Activated CD4-positive, alpha-beta T cell treated with anti-CD3 and anti-CD28 coated beads, Interleukin-2, amount 50 U/mL, for 48 hours (primary cell): ENCODE measurements around the gene CDC42BPA.
A peak's percentile ranks its signal among the peaks of the same experiment; 100 is the strongest.
"Not testable (repeated sequence)": the region's sequence is repeated elsewhere in the genome, so short reads cannot be mapped to it uniquely, and the experiment has no call there.

Experiments used
- DNase-seq, 2 experiments: peaks; one replicate each; pipeline ENCODE4 v3.0.0-alpha.2; 2020

CDC42BPA gene

DNA sequence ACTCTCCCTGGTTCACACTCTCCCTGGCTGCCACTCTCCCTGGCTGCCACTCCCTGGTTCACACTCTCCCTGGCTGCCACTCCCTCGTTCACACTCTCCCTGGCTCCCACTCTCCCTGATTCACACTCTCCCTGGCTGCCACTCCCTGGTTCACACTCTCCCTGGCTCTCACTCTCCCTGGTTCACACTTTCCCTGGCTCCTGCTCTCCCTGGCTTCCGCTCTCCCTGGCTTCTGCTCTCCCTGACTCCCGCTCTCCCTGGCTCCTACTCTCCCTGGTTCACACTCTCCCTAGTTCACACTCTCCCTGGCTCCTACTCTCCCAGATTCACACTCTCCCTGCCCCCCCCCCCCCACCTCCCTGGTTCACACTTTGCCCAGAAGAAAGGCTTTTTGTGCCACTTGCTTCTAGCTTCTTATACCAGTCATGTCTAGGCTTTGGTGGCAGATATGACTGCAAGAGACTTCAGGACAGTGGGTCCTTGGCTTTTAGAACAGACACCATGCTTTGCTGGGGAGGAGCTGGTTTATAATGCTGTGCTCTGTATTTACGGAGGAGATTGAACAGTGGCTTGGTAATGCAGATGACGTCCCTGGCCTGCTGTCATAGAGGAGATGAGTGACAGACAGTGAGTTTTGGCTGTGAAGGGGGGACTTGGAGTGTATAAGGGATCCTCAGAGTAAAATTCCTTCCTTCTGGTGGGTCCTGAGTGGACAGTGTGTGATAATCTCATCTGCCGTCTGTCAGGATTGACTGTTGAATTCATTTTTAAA is 361.2 kb downstream of the CDC42BPA start:
- DNase-seq, result no peak

GRCh38 chr1:226955857-226956256 is 362.4 kb downstream of the CDC42BPA start:
- DNase-seq, result not testable (repeated sequence)

- no peak for DNase-seq
Observed at GRCh38 chr1:226954777-226955176, 363.5 kb downstream of the CDC42BPA start.

DNA sequence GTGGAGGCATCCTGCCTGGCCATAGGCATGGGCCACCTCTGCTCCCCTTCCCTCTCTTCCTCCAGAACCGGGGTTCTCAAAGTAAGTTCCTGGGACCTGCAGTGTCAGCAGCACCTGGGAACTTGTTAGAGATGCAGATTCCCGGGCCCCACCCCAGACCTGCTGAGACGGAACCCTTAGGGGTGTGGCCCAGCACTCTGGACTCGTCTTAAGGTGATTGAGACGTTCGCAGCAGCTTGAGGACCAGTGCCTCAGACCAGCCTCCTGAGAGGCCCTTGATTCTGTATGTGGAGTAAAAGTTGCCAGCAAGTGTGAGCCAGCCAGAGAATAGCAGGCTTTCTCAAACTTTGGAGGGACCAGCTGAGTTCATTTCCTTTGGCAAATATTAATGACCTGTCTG is 364.0 kb downstream of the CDC42BPA start:
- DNase-seq, result no peak

GRCh38 chr1:226953175-226953800 is 365.0 kb downstream of the CDC42BPA start:
- DNase-seq, result no peak

DNA sequence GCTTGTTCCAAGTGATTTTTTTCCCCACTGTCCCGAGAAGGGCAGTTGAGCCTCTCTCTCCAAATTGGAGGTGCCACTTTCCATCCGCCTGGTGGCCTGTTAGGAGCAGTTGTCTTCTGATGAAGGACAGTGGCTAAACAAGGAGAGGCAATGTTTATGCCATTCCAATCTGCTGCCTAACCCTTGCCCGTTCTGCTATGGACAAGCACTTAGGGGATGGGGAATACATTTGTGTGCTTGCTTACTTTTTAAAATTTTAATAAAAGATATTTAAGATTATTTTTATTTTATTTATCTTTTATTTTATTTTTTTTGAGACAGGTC is 366.2 kb downstream of the CDC42BPA start:
- DNase-seq, result no peak

DNA sequence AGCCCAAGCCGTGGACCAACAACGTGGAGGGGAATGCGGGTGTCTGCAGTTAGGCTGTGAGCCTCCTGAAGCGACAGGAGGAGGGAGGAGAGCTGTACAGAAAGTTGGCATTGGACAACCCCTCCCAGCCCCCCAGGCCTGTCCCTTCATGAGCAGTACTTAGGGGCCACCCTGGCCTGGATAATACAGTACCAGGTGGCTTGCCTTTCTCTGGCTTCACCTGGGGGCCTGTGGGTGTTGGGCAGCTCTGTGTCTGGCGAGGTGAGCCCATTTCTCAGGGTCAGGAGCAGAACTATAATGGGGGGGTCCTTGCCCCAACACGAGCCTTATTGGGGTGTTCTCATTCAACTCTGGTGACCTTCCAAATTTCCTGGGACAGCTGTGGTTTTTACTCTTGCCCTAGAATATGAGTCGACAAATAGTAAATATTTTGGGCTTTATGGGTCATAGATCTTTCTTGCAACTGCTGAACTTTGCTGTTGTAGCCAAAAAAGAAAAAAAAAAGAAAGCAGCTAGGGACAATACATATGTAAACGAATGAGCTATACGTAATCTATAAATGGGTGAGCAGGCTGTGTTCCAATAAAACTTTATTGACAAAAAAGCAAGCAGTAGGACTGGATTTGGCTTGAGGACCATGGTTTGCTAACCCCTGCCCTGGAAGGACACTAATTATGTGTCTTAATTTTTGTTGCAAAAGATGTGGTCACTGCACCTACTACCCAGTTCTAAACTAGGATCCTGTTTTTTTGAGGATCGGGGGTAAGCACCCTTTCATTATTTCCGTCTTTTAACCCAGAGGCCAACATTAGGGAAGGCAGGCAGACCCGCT is 366.8 kb downstream of the CDC42BPA start:
- DNase-seq, result no peak

DNA sequence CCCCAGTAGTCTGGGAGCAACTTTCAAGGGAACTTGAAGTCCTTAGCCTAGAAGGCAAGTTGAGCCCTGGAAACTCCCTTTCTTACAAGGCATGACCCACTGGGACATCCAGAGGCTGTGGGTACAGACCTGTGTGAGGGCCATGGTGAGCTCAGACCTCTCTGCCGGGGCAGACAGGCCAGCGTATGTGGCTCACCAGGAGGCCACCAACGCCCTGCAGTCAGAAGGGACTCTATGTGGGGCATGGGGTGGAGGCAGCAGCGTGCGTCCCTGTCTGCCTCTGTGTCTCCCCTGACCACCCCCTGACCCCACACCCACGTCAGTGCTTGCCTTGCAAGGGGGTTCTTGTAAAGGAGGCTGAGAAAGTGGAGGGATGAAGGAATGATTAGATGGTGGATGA is 367.4 kb downstream of the CDC42BPA start:
- no peak for DNase-seq

DNA sequence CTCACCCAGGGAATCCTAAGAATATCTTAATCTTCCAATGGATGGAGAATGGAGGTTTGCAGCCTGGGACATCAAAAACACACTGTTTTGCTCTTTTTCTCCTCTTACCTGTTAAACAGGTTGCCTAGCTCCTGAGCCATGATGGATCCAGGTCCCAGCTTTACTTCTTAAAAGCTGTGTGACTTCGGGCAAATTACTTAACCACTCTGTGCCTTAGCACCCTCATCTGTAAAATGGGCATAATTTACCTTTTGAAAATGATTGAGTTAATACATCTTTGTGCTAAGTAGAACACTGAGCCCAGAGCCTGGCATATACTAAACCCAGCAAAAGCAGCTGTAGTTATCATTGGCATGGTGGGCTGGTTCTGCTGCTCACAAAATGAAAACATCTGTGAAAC is 368.0 kb downstream of the CDC42BPA start:
- DNase-seq, result no peak

DNA sequence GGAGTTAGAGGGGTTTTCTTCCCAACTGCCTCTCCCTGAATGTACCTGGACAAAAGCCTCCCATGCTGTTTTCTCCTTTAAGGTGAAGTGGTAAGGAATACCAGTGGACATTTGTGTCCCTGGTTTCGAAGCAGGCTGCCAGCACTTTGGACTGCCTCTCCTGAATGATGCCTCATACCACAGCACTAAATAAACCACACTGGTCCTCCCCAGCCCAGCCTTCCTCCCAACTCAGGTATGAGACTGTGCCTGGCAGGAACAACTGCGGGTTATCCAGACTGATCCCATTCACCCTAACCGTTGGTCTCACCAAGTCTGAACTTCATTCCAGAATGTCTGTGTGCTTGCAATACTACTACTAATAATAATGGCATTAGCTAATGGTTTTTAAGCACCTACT is 368.9 kb downstream of the CDC42BPA start:
- no peak for DNase-seq

- DNase-seq, result no peak
Observed at GRCh38 chr1:226948996-226949395, 369.3 kb downstream of the CDC42BPA start.

- no peak for DNase-seq
Observed at GRCh38 chr1:226948480-226948879, 369.8 kb downstream of the CDC42BPA start.

- DNase-seq, result no peak
Observed at GRCh38 chr1:226948051-226948450, 370.2 kb downstream of the CDC42BPA start.

DNA sequence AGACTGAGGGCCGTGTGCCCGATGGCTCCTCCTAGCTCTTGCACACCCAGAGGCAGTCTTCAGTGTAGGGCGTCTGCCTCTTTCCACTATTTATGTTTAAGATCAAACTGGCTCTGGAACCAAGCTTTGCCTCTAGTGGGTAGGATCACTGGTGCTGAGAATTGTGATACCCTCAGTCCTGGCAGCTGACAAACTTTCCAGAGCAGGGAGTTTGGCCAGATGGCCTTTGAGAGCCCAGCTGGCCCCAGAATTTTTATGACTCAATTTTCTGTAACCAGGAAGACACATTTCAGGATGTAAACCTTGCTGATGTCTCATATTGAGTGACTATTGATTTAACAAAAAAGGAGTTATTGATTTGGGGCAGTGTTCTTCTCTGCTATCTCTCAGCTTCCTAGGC is 371.5 kb downstream of the CDC42BPA start:
- DNase-seq, result no peak

DNA sequence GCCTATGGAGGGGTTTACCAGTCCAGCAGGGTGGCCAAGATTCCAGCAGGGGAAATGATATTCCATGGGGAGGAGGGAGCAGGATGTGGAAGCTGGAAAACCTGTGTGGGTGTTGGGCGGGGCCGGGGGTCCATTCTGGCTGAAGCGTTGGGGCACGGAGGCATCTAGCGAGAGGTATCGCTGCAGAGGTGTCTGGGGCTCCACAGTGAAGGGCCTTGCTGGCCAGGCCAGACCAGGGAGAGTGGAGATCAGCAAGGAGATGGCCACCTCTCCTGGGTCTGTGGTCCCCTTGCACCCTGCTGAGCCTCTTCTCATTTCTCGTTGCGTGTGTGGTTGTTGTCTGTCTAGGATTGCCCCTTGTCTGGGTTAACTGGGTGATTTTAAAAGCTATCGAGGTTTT is 372.0 kb downstream of the CDC42BPA start:
- DNase-seq, result no peak

DNA sequence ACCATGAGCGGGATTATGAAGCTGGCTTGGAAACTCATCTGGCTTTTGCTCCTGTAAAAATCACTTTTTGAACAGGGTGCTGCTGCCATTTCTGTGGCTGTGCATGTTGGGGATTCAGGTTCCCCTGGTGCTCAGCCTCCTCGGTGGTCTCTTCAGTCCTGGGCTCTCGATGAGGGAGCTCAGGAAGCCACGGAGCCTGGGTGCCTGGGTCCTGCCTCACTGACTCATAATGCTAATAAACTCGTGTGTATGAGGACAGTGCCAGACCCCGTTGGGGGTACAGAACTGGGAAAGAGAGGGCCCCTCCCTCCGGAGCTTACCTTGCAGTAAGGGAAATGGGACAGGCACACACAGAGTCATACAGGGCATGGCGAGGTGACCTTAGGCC is 372.4 kb downstream of the CDC42BPA start:
- no peak for DNase-seq

GRCh38 chr1:226945106-226945857 is 373.0 kb downstream of the CDC42BPA start:
- DNase-seq, result no peak

- no peak for DNase-seq
Observed at GRCh38 chr1:226943927-226944326, 374.4 kb downstream of the CDC42BPA start.

DNA sequence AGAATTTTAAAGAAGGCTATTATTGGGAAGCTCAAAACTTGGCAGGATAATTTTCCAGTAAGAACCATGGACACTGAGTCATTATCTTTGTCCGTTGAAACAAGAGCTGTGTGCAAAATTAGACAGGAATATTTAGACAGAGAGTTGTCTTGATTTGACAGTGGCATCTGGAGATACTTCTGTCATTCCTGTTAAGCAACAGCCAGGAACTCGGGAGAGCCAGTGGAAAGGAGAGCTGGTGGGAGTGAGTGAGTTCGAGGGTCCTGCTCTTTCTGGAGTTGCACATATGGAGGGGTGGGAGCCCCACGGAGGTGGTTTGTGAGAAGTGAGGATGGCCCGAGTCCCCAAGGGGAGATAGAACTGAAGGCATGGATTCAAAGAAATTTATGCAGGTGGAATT is 375.1 kb downstream of the CDC42BPA start:
- no peak for DNase-seq

GRCh38 chr1:226942392-226942791 is 375.9 kb downstream of the CDC42BPA start:
- no peak for DNase-seq

DNA sequence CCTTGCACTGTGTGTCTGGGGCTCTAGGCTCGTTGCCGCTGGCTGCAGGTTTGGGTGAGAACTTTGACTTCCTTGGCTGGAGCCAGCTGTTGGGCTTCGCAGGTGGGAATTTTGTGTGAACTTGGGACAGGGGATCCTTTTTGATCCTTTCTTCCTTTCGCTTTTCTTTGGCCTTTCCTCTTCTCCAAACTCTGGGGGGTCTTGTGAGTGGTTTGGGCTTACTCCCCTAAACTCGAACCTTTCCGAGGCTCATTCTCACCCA is 377.6 kb downstream of the CDC42BPA start:
- no peak for DNase-seq

- DNase-seq, result peak; percentile 97 to 98
Observed at GRCh38 chr1:226940029-226940805, 378.1 kb downstream of the CDC42BPA start, which contains the start of gene COQ8A. TSS of gene COQ8A (plus strand) at chr1:226940294. CDS start at chr1:226961386, 21,092 bp downstream.
